DOHH2 (cell line): ENCODE measurements around the gene AS3MT.

ENCODE experiments used
- H3F3A ChIP-seq: fragments of 200-600 bp; sonication (generic), shearing (Covaris generic); 2 replicates; pipeline ENCODE4 v1.6.0; 2016; ENCODE audit warnings: antibody characterized with exemption, mild to moderate bottlenecking; ENCODE audit not compliant: control insufficient read depth, insufficient read depth
- H3K27ac ChIP-seq: fragments of 200-600 bp; sonication (generic); 2 replicates; pipeline ENCODE4 v1.5.1; 2014; ENCODE audit warnings: low read depth, mild to moderate bottlenecking, low read length, moderate library complexity
- H3K27me3 ChIP-seq: fragments of 200-600 bp; sonication (generic); 2 replicates; pipeline ENCODE4 v1.6.1; 2014; ENCODE audit warnings: mild to moderate bottlenecking, low read length, mixed read lengths; ENCODE audit not compliant: control insufficient read depth
- H3K36me3 ChIP-seq: fragments of 200-600 bp; sonication (generic); 2 replicates; pipeline ENCODE4 v1.6.1; 2014; ENCODE audit warnings: mild to moderate bottlenecking, low read length, moderate library complexity, mixed read lengths; ENCODE audit not compliant: control insufficient read depth
- H3K4me1 ChIP-seq: fragments of 200-600 bp; sonication (generic); 2 replicates; pipeline ENCODE4 v1.6.1; 2014; ENCODE audit warnings: mild to moderate bottlenecking, low read length, mixed read lengths; ENCODE audit not compliant: control insufficient read depth
- H3K4me2 ChIP-seq: fragments of 200-600 bp; sonication (generic); 2 replicates; pipeline ENCODE4 v1.6.0; 2014; ENCODE audit warnings: mild to moderate bottlenecking, low read length, moderate library complexity
- H3K4me3 ChIP-seq: fragments of 200-600 bp; sonication (generic); 2 replicates; pipeline ENCODE4 v1.5.1; 2014; ENCODE audit warnings: mild to moderate bottlenecking, low read length, mixed read lengths
- H3K79me2 ChIP-seq: fragments of 200-600 bp; sonication (generic); 2 replicates; pipeline ENCODE4 v1.6.1; 2014; ENCODE audit warnings: mild to moderate bottlenecking, low read length, mixed read lengths; ENCODE audit not compliant: control insufficient read depth
- H3K9me2 ChIP-seq: fragments of 200-600 bp; sonication (generic); replicated peaks from 2 replicates; pipeline ENCODE4 v1.6.1; 2014; ENCODE audit warnings: mild to moderate bottlenecking, low read length, mixed read lengths; ENCODE audit not compliant: control insufficient read depth
- H3K9me3 ChIP-seq: fragments of 200-600 bp; sonication (generic); 2 replicates; pipeline ENCODE4 v1.6.1; 2014; ENCODE audit warnings: antibody characterized with exemption, low read length, mixed read lengths; ENCODE audit not compliant: control insufficient read depth, insufficient read depth
- H4K20me1 ChIP-seq: fragments of 200-600 bp; sonication (generic); 2 replicates; pipeline ENCODE4 v1.6.0; 2014; ENCODE audit warnings: low read depth, mild to moderate bottlenecking, antibody characterized with exemption, low read length, moderate library complexity; ENCODE audit not compliant: control insufficient read depth, insufficient read depth
- CTCF ChIP-seq: fragments of 200-600 bp; sonication (generic); IDR thresholded peaks from one replicate; pipeline ENCODE4 v1.5.1; 2014; ENCODE audit warnings: antibody characterized with exemption, mild to moderate bottlenecking, low read depth, low read length; ENCODE audit not compliant: poor library complexity, severe bottlenecking
- EZH2phosphoT487 ChIP-seq: fragments of 200-600 bp; sonication (generic); IDR thresholded peaks from 2 replicates; pipeline ENCODE4 v1.6.1; 2017; ENCODE audit warnings: borderline replicate concordance, mild to moderate bottlenecking, antibody characterized with exemption, low read length, moderate library complexity, mixed read lengths

Gene AS3MT

GRCh38 chr10:102917314-102917961 lies 48.2 kb downstream of the AS3MT start:
- TF ChIP-seq EZH2phosphoT487 (no peak), CTCF (peak; percentile 97)
- Histone ChIP-seq H3K27me3 (peaks cover 15% of the 10 kb centered on the region), H3K4me2 (peak overlapping the region; percentile 83), H3K79me2 (no peaks in the 10 kb centered on the region), H3K4me1 (peaks cover 30% of the 10 kb centered on the region), H3K9me2 (no peaks in the 10 kb centered on the region), H3K27ac (no peak overlapping the region), H3K9me3 (no peaks in the 10 kb centered on the region), H3K36me3 (no peaks in the 10 kb centered on the region), H4K20me1 (no peaks in the 10 kb centered on the region), H3F3A (no peaks in the 10 kb centered on the region), H3K4me3 (peak overlapping the region; percentile 88)

- H3K79me2 ChIP-seq = no peaks in the 10 kb centered on the region
- H3K4me1 ChIP-seq = peaks cover 30% of the 10 kb centered on the region
- no peaks in the 10 kb centered on the region for H3F3A ChIP-seq
- no peaks in the 10 kb centered on the region for H3K9me2 ChIP-seq
- TF ChIP-seq CTCF (peak; percentile 36), EZH2phosphoT487 (no peak)
- H3K4me2 ChIP-seq = peak within 1 kb of the TSS; percentile 83
- H3K27me3 ChIP-seq = peaks cover 13% of the 10 kb centered on the region
- H3K4me3 ChIP-seq = peak within 1 kb of the TSS; percentile 88
- no peaks in the 10 kb centered on the region for H3K36me3 ChIP-seq
- no peaks in the 10 kb centered on the region for H4K20me1 ChIP-seq
- H3K9me3 ChIP-seq = no peaks in the 10 kb centered on the region
- peak within 1 kb of the TSS; percentile 27; the same call in 1 of the 2 replicates for H3K27ac ChIP-seq
These were observed 48.9 kb downstream of the AS3MT start, which contains the start of gene CNNM2 for GRCh38 chr10:102917962-102918816. Gene CNNM2, plus strand, starts transcription at chr10:102918294. Its CDS starts 187 bp downstream, at chr10:102918481.

- no peaks in the 10 kb centered on the region for H3F3A ChIP-seq
- no peaks in the 10 kb centered on the region for H4K20me1 ChIP-seq
- no peaks in the 10 kb centered on the region for H3K79me2 ChIP-seq
- peaks cover 7% of the 10 kb centered on the region for H3K27me3 ChIP-seq
- H3K4me1 ChIP-seq = peaks cover 30% of the 10 kb centered on the region
- H3K9me2 ChIP-seq = no peaks in the 10 kb centered on the region
- no peaks in the 10 kb centered on the region for H3K9me3 ChIP-seq
- H3K36me3 ChIP-seq = no peaks in the 10 kb centered on the region
- H3K4me2 ChIP-seq = peak overlapping the region; percentile 83
- peak overlapping the region; percentile 88 for H3K4me3 ChIP-seq
- TF ChIP-seq EZH2phosphoT487 (no peak), CTCF (peak; percentile 12)
- H3K27ac ChIP-seq = 0 out of 2 replicates have a peak overlapping the region, but pooled peaks have one; percentile 27
These were observed 49.6 kb downstream of the AS3MT start for GRCh38 chr10:102918817-102919245.
